CD4-positive, alpha-beta T cell treated with Interleukin-15 for 1 hour (primary cell): ENCODE measurements around the gene PEX16.
A peak's percentile ranks its signal among the peaks of the same experiment; 100 is the strongest.

Experiments used
- DNase-seq: peaks from one replicate; pipeline ENCODE4 v3.0.0-alpha.2; 2020

Gene PEX16

DNA sequence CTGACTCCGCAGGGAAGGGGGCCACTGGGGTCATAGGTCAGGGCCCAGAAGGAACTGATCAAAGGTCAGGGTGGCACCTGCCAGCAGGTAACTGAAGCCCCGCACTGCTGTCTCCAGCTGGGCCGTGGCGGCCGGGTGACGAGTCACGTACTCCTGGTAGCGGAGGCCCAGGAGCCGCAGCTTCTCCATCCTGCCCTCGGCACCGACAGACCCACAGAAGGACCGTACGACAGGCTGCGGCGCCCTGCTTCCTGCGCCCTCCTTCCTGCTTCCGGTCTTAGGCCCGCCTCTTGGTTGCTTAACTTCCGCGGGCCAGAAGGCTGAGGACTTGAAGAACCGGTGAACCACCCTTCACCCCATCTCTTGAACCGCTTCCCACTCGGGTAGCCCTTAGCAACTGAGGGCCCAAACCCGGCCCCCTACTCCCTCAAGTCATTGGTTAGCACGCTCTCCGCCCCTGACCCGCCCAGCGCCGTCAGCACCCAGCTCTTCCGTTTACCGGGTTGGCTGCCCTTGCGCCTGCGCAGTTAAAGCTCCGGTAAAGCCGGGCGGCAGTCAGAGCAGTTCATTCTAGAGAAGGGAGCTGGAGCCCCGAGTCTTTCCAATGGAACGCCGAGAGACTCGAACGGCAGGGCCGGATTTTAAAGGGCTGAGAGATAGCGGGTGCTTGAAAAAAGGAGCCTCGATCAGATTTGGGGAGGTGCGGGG, at the start of gene PEX16:
PEX16 (minus strand) TSS at position 255 of the 708 bp plus-strand sequence; CDS start at position 189, 66 bp downstream.
- DNase-seq = peak; percentile 99

GRCh38 chr11:45964911-45965389, 47.3 kb upstream of the PEX16 start:
- peak; percentile 66 for DNase-seq

GRCh38 chr11:45961751-45962240, 44.1 kb upstream of the PEX16 start:
- DNase-seq = no peak

GRCh38 chr11:45960387-45961095, 42.9 kb upstream of the PEX16 start:
- no peak for DNase-seq

- no peak for DNase-seq
Measured at GRCh38 chr11:45959851-45960250, 42.2 kb upstream of the PEX16 start.

- no peak for DNase-seq
Measured at GRCh38 chr11:45949992-45950407, 32.3 kb upstream of the PEX16 start.

DNA sequence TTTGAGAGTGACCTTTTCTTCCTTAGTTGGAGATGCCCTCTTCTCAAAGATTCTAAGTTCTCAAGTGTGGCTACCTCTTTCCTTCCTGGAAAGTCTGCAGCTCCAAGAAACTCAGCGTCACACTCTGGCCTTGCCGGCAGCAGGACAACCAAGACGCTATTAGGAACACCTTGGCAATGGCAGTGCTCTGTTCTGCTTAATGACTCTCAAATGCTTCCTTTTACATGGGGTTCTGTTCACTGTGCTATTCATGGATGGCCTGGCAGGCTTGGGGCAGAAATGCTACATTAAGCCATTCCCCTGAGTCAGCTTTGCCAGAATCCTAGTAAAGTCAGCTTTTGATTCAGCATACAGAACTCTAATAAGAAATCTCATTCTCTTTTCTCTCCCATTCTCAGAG, 30.7 kb upstream of the PEX16 start:
- DNase-seq = no peak

DNA sequence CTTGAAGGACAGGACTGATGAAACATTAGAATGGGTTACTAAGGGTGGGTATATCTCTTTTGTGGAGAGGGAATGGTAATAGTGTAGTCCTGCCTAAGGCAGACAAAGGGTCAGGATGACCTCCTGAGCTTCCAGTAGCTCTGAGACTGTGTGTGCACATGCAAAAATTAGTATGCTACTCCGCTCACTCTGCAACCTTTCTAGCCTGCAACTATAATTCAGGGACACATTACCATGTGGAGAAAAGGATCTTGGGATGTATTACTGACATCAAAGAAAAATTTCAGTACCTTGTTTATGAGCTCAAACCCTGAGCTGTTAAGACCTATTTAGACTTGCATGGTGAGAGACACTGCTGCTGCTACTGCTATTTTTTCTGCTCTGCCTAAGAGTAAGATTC, 30.2 kb upstream of the PEX16 start:
- no peak for DNase-seq

- DNase-seq = no peak
Measured at GRCh38 chr11:45945397-45945999, 27.8 kb upstream of the PEX16 start.

DNA sequence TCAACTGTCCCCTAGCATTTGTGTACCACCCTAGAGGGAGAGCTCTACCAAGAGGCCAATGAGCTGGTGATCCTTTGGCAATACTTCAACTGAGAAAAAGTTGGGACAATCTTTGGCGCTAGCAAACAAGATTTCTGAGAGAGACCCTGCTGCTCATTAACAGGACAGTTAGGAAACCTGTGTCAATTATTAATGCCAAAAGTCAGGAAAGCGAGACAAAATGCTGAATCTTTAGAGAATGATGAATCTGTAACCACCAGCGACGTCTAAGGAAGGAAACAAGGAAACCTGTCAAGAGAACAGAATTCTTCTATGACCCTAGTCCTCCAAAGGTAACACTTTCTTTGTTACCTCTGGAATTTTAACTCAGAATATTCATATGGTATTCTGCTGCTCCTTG, 24.7 kb upstream of the PEX16 start:
- DNase-seq = no peak

GRCh38 chr11:45941285-45941684, 23.6 kb upstream of the PEX16 start:
- DNase-seq = no peak

DNA sequence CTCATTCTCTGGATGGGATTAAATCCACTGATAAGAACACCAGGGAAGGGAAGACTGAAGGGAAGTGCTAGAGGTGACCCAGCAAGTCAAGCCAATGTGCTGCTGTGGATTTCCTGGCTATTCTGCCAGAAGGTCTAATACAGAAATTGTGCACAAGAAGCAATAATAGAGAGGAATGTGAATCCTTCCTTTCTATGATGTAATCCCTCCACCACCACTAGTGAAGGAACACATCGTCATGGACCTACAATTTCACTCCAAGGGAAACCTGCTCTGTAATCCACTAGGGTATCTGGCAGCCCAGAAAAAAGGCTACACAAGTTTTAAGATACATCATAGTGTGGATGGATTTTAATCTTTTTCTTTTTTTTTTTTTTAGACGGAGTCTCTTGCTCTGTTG, 22.2 kb upstream of the PEX16 start:
- no peak for DNase-seq

DNA sequence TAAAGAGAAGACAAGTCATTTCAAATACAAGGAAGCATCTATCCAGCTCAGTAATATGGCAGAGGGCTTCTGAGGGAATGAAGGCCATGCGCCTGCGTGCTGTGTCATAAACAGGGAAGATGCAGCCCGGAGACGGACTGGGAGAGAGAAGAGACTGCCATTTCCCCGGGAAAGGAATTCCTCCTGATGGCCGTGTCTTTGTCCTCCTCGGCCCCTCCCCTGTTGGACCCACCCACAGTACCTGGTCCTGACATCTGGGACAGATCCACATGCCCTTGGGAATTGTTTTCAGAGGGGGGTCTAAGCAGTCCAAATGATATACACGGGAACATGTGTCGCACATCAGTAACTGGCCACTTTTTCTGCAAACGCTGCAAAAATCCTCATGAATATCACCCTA, 20.2 kb upstream of the PEX16 start:
- no peak for DNase-seq

GRCh38 chr11:45936511-45937054, 18.9 kb upstream of the PEX16 start:
- no peak for DNase-seq

DNA sequence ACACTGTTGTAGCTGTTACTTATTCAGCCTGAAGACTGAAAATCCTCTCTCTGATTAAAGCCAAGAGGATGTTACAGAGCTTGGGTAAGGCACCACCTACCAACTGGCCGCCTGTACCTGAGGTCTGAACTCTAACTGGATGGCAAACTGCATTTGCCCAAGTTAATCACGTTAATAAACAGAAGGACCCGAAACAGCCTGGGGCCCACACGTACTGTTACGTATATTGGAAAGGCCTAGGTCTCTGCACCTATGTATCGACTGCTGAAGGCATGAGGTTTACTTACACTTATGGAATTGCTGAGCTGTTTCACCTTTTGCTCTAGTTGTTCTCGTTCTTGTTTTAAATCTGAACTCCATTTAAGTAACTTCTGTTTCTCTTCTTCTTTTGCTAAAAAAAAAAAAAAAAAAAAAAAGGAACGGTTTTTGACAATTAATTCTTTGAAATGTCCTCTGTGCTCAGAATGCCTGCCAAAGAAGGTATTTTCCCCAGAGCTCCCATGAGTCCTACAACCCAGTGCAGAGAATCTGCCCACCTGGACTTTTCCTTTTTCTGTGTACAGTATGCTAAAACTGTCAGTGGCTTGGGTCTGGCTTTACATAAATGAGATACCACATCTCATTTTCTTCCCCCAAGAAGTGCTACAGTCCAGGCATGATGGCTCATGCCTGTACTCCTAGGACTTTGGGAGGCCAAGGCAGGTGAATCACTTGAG, 17.8 kb upstream of the PEX16 start:
- no peak for DNase-seq

DNA sequence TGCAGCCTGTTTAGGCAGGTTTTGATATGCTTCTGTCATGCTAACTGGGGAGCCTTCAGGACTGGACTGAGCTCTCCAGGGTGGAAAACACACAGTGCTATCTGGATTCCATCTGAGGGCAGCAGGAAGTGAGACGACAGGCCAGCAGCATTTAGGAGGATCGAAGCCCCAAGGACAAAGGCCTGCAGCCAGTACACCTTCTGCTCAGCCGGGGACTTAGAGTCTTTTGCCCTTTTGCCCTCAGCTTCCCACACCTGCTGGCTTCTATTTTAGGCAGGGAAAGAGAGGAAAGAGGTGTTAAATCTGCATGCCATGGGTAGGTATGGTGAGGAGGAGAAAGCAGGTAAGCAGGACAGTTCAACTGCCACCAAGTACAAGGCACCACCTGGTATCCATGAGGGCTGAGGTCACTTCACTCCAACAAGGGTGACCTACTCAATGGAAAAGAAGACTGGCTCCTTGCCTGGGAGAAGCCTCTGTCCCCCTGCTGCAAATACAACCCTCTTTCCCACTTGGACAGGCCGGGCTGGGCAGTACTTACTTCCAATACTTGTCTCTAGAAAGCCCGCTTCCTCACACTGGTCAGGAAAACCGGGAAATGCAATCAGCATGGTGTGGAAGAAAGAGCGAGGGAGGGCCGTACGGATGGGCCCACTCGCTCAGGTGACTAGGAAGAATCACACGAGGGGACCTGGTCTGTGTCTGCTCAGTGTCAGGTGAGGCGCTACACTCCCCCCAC, 17.1 kb upstream of the PEX16 start:
- DNase-seq = peak; percentile 10

DNA sequence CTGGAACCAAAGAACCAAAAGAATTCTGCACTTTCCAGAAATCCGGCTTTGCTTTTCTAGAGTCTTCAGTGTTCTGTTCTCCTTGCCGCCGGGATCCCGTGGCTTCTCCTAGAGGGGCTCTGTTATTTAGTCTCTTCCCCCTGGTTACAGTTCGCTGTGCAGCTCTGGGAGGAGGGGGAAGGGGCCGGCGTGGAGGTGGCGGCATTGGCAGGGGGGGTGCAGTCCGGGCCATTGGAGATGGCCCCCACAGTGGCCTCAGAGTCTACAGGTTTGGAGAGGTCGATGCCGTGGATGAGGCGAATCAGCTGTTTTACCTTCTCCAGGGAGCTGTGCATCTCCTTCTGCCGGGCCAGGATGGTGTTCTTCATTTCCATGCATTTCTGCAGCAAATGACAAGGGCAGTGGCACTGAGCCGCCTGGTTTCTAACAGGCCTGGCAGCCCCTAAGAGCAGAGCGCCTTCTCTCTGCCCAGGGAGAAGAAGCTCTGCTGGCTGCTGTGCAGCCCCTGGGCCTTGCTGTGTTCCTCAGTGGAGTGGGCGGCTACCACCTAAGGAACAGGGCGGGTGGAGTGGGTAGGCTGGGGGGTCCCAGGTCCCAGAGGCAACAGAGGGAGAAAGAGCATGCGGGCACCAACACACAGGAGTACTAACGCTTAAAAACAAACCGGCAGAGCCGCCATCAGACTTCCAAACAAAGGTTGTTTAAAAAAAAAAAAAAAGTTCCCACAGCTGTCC, 16.3 kb upstream of the PEX16 start:
- DNase-seq = peak; percentile 14

DNA sequence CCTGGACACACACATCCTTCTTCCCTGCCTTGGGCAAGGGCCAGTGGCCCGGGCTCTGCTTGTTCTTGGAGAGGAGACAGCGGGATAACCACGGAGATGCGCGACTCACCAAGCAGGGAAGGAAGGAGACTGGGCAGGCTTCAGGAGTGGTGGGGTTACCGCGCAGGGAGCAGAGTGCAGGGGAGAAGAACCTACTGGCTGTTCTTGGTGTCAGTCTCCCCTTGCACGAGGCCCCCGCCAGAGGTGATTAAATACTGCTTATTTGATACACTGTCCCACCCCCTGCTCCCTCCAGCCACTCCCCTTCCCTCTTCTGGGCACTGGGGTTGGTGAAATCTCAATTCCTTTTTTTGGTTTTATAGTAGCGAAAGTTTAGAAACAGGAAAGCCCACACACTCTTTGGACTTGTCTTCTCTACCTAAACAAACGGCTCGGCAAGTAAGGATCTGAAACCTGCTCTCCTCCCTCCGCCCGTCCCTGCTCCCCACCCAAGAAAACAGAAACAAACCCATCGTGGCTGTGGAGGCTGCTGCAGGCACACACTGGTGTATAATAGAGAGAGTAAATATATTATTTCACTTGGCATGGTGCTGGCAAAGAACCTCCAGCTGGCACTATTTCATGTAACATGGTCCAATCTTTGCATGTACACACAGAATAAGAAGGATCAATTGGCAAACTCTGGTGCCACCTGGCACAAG, 15.6 kb upstream of the PEX16 start:
- DNase-seq = peak; percentile 66

DNA sequence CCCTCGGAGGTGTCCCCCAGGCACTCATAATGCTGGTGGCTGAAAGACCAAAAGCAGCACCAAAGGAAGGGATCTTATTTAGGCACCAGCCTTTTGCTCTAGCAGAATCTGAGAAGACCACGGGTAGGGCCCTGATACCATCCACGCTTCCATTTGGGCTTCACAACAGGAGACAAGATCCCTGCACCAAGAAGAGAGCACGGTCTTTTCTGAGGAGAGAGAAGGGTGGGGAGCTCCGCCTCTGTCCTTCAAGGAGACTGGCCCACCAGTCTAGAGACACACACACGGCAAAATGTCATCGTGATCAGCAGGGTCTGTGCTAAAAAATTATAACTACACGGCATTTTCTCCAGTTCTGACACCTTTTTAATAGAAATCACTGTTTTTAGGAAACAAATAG, 14.5 kb upstream of the PEX16 start:
- DNase-seq = no peak

- DNase-seq = no peak
Measured at GRCh38 chr11:45931739-45932138, 14.1 kb upstream of the PEX16 start.
